ENCODE results near the gene SPATA19. TPM values are rescaled to one million over a fixed set of nuclear protein-coding genes. Genes with fewer than 3 reads are reported as not detected.

The SPATA19 gene
- total and polyA plus RNA-seq, 2 experiments from 2014 or later, result not detected

DNA sequence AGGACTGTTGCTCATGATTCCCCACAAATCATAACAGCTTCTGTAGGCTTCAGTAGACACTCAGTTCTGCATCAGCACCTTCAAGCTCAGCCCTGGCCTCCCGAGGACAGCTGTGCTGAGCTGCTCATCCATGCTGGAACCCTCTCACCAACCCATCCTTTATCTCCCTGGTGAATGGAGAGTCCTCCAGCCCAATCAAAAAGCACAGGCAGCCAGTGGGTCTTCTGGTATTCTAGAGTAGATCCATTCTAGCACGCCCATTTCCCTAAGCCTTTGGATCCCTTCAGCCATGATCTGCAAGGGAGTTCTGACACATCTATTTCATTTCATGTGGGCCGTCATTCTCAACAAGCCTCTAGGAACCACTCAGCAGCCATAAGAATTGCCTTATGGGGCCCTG lies 44.6 kb upstream of the SPATA19 start:
- Histone ChIP-seq H3K27ac (ENCODE audit: low read depth) (no peak overlapping the region), H3F3A (replicated peaks; ENCODE audit: low read depth) (no peaks in the 10 kb centered on the region), H3K4me2 (no peak overlapping the region), H2AFZ (no peak overlapping the region), H3K4me3 (no peak overlapping the region), H3K27me3 (ENCODE audit: insufficient read depth) (no peaks in the 10 kb centered on the region), H3K79me2 (replicated peaks; ENCODE audit: insufficient read depth) (no peaks in the 10 kb centered on the region), H3K36me3 (ENCODE audit: insufficient read depth) (no peaks in the 10 kb centered on the region), H3K4me1 (ENCODE audit: insufficient read depth) (peaks cover 9% of the 10 kb centered on the region), H3K9me2 (ENCODE audit: insufficient read depth) (peaks cover 11% of the 10 kb centered on the region; the same call in 1 of the 2 replicates), H4K20me1 (replicated peaks; ENCODE audit: insufficient read depth) (no peaks in the 10 kb centered on the region)
- TF ChIP-seq, protein P1, sequence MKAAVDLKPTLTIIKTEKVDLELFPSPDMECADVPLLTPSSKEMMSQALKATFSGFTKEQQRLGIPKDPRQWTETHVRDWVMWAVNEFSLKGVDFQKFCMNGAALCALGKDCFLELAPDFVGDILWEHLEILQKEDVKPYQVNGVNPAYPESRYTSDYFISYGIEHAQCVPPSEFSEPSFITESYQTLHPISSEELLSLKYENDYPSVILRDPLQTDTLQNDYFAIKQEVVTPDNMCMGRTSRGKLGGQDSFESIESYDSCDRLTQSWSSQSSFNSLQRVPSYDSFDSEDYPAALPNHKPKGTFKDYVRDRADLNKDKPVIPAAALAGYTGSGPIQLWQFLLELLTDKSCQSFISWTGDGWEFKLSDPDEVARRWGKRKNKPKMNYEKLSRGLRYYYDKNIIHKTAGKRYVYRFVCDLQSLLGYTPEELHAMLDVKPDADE (IDR thresholded peaks at IDR 0.05), result no peak
- TF ChIP-seq, protein P2, sequence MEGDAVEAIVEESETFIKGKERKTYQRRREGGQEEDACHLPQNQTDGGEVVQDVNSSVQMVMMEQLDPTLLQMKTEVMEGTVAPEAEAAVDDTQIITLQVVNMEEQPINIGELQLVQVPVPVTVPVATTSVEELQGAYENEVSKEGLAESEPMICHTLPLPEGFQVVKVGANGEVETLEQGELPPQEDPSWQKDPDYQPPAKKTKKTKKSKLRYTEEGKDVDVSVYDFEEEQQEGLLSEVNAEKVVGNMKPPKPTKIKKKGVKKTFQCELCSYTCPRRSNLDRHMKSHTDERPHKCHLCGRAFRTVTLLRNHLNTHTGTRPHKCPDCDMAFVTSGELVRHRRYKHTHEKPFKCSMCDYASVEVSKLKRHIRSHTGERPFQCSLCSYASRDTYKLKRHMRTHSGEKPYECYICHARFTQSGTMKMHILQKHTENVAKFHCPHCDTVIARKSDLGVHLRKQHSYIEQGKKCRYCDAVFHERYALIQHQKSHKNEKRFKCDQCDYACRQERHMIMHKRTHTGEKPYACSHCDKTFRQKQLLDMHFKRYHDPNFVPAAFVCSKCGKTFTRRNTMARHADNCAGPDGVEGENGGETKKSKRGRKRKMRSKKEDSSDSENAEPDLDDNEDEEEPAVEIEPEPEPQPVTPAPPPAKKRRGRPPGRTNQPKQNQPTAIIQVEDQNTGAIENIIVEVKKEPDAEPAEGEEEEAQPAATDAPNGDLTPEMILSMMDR (conservative IDR thresholded peaks at IDR 0.05; ENCODE audit: low read depth in 2 of 2), result no peak
- no peak for TF ChIP-seq NANOG (IDR thresholded peaks at IDR 0.05; ENCODE audit: borderline replicate concordance)
- no peak for TF ChIP-seq EZH2 (IDR thresholded peaks at IDR 0.05; ENCODE audit: low read depth, unreplicated experiment)
- no peak for TF ChIP-seq EZH2phosphoT487 (IDR thresholded peaks at IDR 0.05; ENCODE audit: unreplicated experiment)
- no peak for TF ChIP-seq ZNF331 (CRISPR knock-in tag; IDR thresholded peaks at IDR 0.05; ENCODE audit: low read depth)
- TF ChIP-seq ZNF114 (CRISPR knock-in tag; IDR thresholded peaks at IDR 0.05), result no peak
- no peak for TF ChIP-seq CREB1 (CRISPR knock-in tag; IDR thresholded peaks at IDR 0.05; ENCODE audit: low read depth)
- TF ChIP-seq, protein P3, sequence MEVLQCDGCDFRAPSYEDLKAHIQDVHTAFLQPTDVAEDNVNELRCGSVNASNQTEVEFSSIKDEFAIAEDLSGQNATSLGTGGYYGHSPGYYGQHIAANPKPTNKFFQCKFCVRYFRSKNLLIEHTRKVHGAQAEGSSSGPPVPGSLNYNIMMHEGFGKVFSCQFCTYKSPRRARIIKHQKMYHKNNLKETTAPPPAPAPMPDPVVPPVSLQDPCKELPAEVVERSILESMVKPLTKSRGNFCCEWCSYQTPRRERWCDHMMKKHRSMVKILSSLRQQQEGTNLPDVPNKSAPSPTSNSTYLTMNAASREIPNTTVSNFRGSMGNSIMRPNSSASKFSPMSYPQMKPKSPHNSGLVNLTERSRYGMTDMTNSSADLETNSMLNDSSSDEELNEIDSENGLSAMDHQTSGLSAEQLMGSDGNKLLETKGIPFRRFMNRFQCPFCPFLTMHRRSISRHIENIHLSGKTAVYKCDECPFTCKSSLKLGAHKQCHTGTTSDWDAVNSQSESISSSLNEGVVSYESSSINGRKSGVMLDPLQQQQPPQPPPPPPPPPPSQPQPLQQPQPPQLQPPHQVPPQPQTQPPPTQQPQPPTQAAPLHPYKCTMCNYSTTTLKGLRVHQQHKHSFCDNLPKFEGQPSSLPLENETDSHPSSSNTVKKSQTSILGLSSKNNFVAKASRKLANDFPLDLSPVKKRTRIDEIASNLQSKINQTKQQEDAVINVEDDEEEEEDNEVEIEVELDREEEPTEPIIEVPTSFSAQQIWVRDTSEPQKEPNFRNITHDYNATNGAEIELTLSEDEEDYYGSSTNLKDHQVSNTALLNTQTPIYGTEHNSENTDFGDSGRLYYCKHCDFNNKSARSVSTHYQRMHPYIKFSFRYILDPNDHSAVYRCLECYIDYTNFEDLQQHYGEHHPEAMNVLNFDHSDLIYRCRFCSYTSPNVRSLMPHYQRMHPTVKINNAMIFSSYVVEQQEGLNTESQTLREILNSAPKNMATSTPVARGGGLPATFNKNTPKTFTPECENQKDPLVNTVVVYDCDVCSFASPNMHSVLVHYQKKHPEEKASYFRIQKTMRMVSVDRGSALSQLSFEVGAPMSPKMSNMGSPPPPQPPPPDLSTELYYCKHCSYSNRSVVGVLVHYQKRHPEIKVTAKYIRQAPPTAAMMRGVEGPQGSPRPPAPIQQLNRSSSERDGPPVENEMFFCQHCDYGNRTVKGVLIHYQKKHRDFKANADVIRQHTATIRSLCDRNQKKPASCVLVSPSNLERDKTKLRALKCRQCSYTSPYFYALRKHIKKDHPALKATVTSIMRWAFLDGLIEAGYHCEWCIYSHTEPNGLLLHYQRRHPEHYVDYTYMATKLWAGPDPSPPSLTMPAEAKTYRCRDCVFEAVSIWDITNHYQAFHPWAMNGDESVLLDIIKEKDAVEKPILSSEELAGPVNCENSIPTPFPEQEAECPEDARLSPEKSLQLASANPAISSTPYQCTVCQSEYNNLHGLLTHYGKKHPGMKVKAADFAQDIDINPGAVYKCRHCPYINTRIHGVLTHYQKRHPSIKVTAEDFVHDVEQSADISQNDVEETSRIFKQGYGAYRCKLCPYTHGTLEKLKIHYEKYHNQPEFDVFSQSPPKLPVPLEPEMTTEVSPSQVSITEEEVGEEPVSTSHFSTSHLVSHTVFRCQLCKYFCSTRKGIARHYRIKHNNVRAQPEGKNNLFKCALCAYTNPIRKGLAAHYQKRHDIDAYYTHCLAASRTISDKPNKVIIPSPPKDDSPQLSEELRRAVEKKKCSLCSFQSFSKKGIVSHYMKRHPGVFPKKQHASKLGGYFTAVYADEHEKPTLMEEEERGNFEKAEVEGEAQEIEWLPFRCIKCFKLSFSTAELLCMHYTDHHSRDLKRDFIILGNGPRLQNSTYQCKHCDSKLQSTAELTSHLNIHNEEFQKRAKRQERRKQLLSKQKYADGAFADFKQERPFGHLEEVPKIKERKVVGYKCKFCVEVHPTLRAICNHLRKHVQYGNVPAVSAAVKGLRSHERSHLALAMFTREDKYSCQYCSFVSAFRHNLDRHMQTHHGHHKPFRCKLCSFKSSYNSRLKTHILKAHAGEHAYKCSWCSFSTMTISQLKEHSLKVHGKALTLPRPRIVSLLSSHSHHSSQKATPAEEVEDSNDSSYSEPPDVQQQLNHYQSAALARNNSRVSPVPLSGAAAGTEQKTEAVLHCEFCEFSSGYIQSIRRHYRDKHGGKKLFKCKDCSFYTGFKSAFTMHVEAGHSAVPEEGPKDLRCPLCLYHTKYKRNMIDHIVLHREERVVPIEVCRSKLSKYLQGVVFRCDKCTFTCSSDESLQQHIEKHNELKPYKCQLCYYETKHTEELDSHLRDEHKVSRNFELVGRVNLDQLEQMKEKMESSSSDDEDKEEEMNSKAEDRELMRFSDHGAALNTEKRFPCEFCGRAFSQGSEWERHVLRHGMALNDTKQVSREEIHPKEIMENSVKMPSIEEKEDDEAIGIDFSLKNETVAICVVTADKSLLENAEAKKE (CRISPR knock-in tag; IDR thresholded peaks at IDR 0.05), result no peak
- TF ChIP-seq JUNB (IDR thresholded peaks at IDR 0.05; ENCODE audit: unreplicated experiment), result no peak
- TF ChIP-seq, protein P4, sequence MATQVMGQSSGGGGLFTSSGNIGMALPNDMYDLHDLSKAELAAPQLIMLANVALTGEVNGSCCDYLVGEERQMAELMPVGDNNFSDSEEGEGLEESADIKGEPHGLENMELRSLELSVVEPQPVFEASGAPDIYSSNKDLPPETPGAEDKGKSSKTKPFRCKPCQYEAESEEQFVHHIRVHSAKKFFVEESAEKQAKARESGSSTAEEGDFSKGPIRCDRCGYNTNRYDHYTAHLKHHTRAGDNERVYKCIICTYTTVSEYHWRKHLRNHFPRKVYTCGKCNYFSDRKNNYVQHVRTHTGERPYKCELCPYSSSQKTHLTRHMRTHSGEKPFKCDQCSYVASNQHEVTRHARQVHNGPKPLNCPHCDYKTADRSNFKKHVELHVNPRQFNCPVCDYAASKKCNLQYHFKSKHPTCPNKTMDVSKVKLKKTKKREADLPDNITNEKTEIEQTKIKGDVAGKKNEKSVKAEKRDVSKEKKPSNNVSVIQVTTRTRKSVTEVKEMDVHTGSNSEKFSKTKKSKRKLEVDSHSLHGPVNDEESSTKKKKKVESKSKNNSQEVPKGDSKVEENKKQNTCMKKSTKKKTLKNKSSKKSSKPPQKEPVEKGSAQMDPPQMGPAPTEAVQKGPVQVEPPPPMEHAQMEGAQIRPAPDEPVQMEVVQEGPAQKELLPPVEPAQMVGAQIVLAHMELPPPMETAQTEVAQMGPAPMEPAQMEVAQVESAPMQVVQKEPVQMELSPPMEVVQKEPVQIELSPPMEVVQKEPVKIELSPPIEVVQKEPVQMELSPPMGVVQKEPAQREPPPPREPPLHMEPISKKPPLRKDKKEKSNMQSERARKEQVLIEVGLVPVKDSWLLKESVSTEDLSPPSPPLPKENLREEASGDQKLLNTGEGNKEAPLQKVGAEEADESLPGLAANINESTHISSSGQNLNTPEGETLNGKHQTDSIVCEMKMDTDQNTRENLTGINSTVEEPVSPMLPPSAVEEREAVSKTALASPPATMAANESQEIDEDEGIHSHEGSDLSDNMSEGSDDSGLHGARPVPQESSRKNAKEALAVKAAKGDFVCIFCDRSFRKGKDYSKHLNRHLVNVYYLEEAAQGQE (IDR thresholded peaks at IDR 0.05; ENCODE audit: unreplicated experiment), result no peak
- no peak for TF ChIP-seq POLR2AphosphoS5 (IDR thresholded peaks at IDR 0.05; ENCODE audit: low read depth)
- H3K9me3 Mint-ChIP-seq, result no peaks in the 10 kb centered on the region; the same call in 2 of the 3 replicates
- no peaks in the 10 kb centered on the region for H3K36me3 Mint-ChIP-seq (ENCODE audit: low read depth)
- H3K27ac Mint-ChIP-seq, result no peak overlapping the region
- H3K4me3 Mint-ChIP-seq, result no peak overlapping the region
- H3K27me3 Mint-ChIP-seq (ENCODE audit: insufficient read depth, low read depth, poor library complexity), result peaks cover 11% of the 10 kb centered on the region
- DNase-seq (ENCODE audit: low spot score) (no peak), ATAC-seq (no peak)
- peaks cover 6% of the 10 kb centered on the region for H3K4me1 Mint-ChIP-seq
